ENCODE results near the gene RTL10.

- TF ChIP-seq, protein P1, sequence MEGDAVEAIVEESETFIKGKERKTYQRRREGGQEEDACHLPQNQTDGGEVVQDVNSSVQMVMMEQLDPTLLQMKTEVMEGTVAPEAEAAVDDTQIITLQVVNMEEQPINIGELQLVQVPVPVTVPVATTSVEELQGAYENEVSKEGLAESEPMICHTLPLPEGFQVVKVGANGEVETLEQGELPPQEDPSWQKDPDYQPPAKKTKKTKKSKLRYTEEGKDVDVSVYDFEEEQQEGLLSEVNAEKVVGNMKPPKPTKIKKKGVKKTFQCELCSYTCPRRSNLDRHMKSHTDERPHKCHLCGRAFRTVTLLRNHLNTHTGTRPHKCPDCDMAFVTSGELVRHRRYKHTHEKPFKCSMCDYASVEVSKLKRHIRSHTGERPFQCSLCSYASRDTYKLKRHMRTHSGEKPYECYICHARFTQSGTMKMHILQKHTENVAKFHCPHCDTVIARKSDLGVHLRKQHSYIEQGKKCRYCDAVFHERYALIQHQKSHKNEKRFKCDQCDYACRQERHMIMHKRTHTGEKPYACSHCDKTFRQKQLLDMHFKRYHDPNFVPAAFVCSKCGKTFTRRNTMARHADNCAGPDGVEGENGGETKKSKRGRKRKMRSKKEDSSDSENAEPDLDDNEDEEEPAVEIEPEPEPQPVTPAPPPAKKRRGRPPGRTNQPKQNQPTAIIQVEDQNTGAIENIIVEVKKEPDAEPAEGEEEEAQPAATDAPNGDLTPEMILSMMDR (IDR thresholded peaks at IDR 0.05): no peak
- TF ChIP-seq TEAD4 (CRISPR knock-in tag; IDR thresholded peaks at IDR 0.05) (no peak), ETV6 (CRISPR knock-in tag; IDR thresholded peaks at IDR 0.05) (no peak), TP53 (CRISPR knock-in tag; IDR thresholded peaks at IDR 0.05) (no peak), FOXP1 (CRISPR knock-in tag; IDR thresholded peaks at IDR 0.05; ENCODE audit: borderline replicate concordance) (no peak), NFE2L1 (CRISPR knock-in tag; IDR thresholded peaks at IDR 0.05) (no peak)
- TF ChIP-seq, protein P2, sequence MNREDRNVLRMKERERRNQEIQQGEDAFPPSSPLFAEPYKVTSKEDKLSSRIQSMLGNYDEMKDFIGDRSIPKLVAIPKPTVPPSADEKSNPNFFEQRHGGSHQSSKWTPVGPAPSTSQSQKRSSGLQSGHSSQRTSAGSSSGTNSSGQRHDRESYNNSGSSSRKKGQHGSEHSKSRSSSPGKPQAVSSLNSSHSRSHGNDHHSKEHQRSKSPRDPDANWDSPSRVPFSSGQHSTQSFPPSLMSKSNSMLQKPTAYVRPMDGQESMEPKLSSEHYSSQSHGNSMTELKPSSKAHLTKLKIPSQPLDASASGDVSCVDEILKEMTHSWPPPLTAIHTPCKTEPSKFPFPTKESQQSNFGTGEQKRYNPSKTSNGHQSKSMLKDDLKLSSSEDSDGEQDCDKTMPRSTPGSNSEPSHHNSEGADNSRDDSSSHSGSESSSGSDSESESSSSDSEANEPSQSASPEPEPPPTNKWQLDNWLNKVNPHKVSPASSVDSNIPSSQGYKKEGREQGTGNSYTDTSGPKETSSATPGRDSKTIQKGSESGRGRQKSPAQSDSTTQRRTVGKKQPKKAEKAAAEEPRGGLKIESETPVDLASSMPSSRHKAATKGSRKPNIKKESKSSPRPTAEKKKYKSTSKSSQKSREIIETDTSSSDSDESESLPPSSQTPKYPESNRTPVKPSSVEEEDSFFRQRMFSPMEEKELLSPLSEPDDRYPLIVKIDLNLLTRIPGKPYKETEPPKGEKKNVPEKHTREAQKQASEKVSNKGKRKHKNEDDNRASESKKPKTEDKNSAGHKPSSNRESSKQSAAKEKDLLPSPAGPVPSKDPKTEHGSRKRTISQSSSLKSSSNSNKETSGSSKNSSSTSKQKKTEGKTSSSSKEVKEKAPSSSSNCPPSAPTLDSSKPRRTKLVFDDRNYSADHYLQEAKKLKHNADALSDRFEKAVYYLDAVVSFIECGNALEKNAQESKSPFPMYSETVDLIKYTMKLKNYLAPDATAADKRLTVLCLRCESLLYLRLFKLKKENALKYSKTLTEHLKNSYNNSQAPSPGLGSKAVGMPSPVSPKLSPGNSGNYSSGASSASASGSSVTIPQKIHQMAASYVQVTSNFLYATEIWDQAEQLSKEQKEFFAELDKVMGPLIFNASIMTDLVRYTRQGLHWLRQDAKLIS (CRISPR knock-in tag; IDR thresholded peaks at IDR 0.05; ENCODE audit: borderline replicate concordance): no peak
Observed at GRCh38 chr22:19898831-19899567, 44.3 kb upstream of the RTL10 start.
